Activated CD4-positive, alpha-beta T cell treated with anti-CD3 and anti-CD28 coated beads for 48 hours (primary cell): ENCODE results near the gene CD4.
A peak's percentile ranks its signal among the peaks of the same experiment; 100 is the strongest.
"Not testable (repeated sequence)": the region's sequence is repeated elsewhere in the genome, so short reads cannot be mapped to it uniquely, and the experiment has no call there.

ENCODE experiments used
- DNase-seq: peaks from one replicate; pipeline ENCODE4 v3.0.0-alpha.2; 2020

CD4 gene

DNA sequence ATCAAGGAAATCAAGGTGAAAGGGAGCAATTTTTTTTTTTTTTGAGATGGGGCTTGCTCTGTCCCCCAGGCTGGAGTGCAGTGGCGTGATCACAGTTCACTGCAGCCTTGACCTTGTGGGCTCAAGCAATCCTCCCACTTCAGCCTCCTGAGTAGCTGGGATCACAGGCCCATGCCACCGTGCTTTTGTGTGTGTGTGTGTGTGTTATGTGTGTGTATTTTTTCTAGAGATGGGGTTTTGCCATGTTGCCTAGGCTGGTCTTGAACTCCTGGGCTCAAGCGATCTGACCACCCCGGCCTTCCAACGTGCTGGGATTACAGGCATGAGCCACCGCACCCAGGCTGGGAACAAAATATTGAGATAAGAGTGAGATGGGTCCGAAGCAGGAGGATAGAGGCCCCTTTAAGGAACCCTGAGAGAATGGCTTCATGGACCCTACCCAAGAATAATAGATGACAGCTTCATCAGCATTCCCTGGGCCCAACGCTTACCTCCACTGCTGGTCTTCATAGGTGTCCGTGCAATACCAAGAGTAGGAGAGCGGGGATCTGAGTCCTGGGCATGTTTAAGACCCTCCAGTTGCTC is 60.7 kb downstream of the CD4 start:
- no peak for DNase-seq

- DNase-seq, result no peak
Observed at GRCh38 chr12:6850796-6851152, 61.4 kb downstream of the CD4 start.

DNA sequence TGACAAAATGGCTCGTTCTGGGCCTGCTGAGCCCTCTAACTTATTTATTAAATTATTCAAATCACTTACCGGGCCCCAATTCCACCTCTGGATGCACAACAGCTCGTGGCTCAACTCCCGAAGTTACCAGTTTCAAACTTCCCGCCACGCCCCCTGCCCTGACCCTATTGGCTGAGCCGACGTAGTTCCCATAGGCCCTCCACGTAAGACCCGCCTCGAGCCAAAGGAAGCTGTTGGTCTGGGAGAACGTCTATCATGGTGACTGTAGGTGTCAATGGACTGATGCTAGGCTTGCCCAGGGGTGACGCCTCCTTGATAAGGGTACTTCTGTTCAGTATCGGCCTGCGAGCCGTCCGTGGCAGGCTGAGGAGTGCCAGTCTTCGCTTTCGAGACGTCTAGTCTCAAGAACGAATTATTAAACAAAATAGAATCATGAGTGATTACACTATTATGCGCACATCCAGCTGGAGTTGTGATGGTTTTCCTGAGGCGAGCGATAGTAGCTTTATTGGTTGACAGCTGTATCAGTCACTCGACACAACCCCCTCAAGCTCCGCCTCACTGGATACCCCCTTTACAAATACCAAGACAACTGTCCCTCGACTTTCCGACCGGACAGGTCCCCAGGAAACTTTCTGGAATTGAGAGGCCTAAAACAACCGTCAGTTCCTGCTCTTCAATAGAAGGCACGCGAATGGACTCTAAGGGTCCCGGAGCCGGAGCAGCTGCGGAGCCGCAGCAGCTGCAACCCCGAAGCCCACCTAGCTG is 62.0 kb downstream of the CD4 start, which contains the start of gene CDCA3:
TSS of gene CDCA3 (minus strand) at position 134 of the 768 bp plus-strand sequence. CDS start 334 bp downstream, outside the sequence.
- peak; percentile 97 for DNase-seq

DNA sequence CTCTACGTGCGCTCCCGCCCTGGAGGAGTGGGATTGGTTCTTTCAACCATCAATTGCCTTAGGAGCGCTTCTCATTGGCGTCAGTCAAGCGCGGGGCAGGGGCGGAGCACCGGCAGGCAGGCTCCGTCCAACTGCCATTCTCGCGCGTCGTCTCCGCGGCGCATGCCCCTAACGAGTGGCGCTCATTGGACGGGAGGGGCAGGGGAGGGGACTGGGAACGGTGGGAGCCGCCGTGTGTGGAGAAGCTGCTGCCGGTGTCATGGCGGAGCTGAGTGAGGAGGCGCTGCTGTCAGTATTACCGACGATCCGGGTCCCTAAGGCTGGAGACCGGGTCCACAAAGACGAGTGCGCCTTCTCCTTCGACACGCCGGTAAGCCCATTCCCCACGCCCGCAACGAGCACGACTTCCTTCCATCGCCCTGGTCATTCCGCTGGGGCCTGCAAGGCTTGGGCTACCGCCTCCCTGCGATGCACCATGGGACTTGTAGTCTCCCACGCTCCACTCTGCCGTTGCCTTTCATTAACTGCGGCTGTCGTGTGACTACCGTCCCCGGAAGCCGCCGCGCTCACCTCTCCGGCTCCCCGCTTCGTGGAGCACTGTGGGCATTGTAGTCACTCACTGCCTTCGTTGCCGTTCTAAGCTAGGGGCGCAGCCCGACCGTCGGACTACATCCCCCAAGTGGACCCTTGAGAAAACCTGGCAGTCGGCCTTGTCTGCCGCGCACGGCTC is 62.8 kb downstream of the CD4 start, which contains the start of gene USP5:
TSS of gene USP5 (plus strand) at position 230 of the 730 bp plus-strand sequence. CDS start at position 260, 30 bp downstream.
- DNase-seq, result peak; percentile 99

DNA sequence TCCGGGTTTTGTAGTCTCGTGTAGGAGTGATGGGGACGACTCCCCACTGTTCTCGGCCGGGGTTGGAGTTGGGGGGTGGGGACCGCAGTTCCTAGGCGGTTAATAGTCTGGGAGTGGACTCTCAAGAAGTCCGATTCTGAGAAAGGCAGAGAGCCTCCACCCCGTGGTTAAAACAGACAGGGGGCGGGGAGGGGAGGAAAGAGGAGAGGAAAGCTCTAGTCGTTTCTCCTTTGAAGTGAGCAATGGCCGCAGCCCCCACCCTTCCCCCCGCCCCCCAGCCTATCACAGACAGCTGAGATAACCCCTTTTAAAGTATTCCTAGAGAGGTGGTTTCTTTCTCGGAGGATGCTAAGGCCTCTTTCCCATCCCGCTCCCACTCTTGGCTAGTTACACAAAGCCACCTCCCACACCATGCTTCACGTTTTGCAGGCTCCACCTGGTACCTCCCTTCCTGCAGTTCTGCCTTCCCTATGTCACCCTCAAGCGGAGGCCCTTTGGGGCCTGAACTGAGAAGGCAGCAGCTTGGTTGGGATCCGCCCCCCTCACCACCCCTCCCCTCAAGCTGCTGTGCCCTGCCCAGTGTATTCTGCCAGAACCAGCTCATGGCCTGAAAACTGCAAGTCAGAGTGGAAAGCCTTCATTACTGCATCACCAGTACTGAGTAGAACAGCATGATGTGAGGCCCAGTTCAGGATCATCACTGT is 63.5 kb downstream of the CD4 start:
- peak; percentile 86 for DNase-seq

DNA sequence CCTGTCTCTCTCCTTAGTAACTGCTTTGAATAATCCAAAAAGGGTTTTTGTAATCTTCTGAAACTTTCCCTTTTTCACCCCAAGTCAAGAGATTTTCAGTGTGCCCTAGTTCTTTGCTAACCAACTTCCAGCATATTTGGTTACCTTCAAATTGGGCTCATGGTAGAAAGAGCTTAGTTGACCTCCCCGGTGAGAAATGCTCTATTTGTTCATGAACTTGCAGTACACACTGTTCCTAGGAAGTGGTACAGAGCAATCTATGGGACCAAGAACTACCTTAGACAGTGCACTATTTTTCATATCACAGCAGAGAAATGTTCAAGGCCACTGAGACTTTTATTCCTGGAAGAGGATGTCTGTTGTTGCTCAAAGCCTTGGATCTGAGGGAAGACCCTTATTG is 64.3 kb downstream of the CD4 start:
- DNase-seq, result no peak

DNA sequence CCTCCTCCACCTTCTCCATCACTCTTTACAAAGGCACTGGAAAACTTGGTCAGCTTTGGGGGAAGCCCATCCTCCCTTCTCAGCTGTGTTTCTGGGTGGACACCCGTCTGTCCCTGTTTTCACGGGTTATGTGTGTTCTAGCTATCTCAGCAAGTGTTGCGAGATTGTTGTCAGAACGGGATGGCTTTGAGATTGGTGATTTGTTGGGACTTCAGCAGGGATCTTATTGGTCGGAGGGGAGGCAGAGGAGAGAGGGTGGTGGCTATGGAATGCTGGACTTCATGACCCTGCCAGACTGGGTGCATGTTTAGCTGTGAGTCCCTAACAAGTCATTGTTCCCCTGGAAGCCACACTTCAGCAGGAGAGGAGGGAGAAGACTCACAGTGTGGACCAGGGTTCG is 64.7 kb downstream of the CD4 start:
- no peak for DNase-seq

DNA sequence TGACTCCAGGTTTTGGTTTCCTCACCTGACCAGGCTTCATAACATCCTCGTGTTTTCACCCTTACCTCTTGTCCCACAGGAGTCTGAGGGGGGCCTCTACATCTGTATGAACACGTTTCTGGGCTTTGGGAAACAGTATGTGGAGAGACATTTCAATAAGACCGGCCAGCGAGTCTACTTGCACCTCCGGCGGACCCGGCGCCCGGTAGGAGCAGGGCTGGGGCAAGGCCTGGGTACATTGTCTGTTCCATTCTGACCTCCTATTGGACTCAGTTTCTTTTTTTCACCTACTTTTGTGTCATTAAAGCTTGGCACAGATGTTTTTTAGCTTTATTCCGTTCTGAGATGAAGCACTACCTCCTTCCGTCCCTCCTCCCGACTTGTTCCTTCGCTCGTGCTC is 66.0 kb downstream of the CD4 start:
- DNase-seq, result no peak

DNA sequence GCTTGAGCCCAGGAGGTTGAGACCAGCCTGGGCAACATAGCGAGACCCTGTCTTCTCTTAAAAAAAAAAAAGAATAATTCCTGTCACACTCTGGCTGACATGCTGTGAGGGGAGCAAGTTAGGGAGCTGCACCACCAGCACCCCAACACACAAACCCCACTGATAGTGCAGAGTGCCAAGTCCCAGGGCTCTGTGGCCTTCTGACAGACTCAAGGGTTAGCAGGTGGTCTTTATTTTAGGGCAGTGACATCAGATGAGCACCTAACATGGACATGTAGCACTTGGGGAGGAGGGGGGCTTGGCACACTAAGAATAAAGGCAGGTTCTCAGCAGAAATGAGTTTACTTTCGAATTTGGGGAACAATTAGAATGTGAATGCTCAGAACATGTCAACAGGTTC is 69.5 kb downstream of the CD4 start:
- DNase-seq, result no peak

- no peak for DNase-seq
Observed at GRCh38 chr12:6860116-6860515, 70.8 kb downstream of the CD4 start.

GRCh38 chr12:6860942-6861341 is 71.6 kb downstream of the CD4 start:
- DNase-seq, result no peak

- no peak for DNase-seq
Observed at GRCh38 chr12:6861391-6861790, 72.1 kb downstream of the CD4 start.

DNA sequence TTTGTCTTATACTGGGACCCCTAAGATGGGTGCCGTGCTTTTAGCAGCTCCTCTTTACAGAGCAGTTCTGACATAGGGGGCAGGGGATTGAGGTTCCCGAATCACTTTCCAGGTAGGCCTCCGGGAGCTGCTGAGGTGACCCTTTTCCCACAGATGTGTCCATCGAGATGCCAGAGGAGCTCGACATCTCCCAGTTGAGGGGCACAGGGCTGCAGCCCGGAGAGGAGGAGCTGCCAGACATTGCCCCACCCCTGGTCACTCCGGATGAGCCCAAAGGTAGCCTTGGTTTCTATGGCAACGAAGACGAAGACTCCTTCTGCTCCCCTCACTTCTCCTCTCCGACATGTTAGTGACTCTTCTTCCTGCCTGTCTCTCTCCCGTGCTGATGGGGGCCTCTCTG is 73.7 kb downstream of the CD4 start:
- no peak for DNase-seq

- no peak for DNase-seq
Observed at GRCh38 chr12:6863586-6864321, 74.4 kb downstream of the CD4 start.

DNA sequence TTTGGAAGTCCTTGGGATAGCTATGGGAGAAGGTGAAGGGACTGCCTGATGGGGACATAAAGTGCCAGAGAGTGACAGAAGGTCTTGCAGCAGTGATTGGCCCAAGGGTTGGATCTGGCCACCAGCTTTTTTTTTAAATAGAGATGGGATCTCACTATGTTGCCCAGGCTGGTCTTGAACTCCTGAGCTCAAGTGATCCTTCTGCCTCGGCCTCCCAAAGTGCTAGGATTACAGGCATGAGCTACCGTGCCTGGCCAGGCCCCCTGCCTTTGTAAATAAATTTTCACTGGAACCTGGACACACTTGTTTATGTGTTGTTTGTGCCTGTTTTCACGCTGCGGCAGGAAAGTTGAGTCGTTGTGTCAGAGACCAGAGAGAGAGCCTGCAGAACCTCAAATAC is 76.0 kb downstream of the CD4 start:
- not testable (repeated sequence) for DNase-seq

GRCh38 chr12:6866163-6866919 is 77.0 kb downstream of the CD4 start:
- no peak for DNase-seq

- no peak for DNase-seq
Observed at GRCh38 chr12:6866920-6867412, 77.6 kb downstream of the CD4 start.

GRCh38 chr12:6867413-6868210 is 78.3 kb downstream of the CD4 start, which contains the start of gene TPI1:
Gene TPI1 (plus strand): TSS chr12:6867531. CDS start chr12:6867567, 36 bp downstream.
- peak; percentile 84 for DNase-seq

DNA sequence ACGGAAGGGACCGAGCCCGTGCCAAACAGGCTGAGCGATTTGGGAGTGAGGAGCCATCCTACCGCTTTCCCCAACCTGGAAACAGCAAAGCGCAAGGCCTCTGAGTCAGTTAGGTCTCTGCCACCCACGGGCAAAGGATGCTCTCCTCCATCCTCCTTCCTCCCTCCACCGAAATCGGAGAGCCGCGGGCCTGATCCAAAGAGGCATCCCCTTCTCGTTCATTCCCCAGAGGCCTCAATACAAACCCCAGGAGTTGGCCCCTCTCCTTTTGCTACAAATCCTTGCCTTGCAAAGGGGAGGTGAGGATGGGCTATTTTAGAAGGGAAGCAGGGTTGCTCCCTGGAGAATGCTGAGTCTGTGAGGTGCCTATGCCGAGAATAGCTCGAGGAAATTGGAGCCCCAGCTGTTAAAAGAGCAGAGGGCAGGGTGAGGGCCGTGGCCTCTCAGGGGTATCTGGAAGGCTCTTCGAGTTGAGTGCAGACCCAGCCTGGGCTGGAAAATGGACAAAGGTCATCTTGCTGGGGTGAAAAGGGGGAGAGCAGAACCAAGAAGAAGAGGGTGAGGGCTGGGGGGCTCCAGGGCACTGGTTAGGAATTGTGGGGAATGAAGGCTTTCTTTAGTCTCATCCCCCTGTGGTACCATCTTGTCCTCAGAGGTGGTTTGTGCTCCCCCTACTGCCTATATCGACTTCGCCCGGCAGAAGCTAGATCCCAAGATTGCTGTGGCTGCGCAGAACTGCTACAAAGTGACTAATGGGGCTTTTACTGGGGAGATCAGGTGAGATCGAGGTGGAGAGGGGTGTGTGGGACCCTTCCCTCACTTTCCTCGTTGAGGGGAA is 79.1 kb downstream of the CD4 start:
- peak; percentile 25 for DNase-seq
